ENCODE measurements around the gene GMIP. TPM values are rescaled to one million over a fixed set of nuclear protein-coding genes. Genes with fewer than 3 reads are reported as not detected.

GMIP gene
- total RNA-seq, 1 donor: 48.6 TPM

DNA sequence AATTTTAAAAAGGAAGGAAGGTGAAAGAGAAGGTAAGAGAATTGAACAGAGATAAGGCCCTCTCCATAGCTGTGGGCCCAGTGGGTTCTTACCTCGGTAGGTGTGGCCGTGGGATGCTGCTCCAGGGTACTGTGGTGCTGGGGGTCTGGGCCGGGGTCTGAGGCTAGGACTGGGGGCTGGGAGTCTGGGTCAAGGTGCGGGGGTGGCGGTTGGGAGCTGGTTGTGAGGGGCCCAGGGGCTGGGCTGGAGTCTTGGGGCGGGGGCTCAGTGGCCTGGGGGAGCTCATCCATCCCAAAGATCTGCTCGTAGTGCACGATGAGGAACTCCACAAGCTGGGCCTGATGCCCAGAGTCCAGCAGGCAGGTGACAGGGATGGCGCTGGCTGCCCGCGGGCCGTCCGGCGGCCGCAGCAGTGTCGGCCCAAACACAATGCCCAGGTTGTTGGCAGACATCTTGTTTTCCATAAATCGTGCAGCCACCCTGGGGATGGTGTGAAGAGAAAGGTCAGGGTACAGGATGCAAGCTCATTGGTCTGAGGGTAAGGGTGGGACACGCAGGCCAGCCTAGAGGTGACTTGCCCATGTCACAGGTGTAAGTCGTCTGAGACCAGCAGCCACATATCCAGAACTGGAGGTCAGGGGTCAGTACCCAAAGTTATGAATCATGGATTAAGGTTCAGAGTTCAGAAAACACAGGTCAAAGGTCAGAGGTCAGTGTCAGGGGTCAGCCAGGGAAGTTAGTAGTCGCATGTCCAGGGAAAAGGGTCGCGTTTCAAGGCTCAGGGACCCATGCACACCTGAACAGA is 9.5 kb downstream of the GMIP start:
- H3K27me3 ChIP-seq (ENCODE audit: insufficient read depth, low read length): no peaks in the 10 kb centered on the region
- H3K4me1 ChIP-seq (ENCODE audit: insufficient read depth, low read length): peaks cover 6% of the 10 kb centered on the region
- no peaks in the 10 kb centered on the region for H3K9me3 ChIP-seq (ENCODE audit: low read depth, low read length)
- no peak overlapping the region for H3K4me3 ChIP-seq (ENCODE audit: low read length)

DNA sequence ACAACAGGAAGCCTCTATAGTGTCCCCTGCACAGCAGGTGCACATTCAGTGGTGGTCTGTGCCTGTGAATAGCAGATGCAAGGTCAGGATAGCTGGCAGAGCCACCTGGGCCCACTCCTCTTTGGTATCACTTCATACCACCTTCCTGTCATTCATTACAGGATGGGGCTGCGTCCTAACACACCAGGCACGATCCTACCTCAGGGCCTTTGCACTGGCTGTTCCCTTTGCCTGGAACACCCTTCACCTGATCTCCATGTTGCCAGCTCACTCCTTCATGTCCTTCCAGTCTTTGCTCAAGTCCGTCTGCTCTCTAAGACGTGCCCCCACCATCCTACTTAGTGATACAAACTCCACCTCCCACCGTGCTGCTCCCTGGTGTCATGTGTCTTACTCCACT is 10.8 kb downstream of the GMIP start:
- H3K4me1 ChIP-seq (ENCODE audit: insufficient read depth, low read length): peaks cover 16% of the 10 kb centered on the region
- H3K4me3 ChIP-seq (ENCODE audit: low read length): no peak overlapping the region
- no peaks in the 10 kb centered on the region for H3K9me3 ChIP-seq (ENCODE audit: low read depth, low read length)
- H3K27me3 ChIP-seq (ENCODE audit: insufficient read depth, low read length): no peaks in the 10 kb centered on the region

DNA sequence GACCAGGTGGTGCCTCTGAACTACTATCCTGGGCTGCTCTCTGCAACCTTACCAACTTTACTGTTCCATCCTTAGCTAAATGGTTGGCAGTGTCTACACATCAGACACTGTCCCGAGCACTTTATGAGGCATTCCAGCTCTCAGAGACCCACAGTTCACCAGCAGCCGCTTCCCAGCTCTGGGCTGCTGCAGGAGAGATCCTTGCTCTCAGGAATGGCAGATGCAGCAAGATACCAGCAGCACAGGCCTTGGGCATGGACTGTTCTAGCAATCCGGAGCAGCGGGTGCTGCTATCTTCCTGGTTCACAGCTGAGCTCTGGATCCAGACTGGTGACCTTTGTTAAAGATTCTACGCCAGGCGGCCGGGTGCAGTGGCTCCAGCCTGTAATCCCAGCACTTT is 12.1 kb downstream of the GMIP start:
- no peak overlapping the region for H3K4me3 ChIP-seq (ENCODE audit: low read length)
- no peaks in the 10 kb centered on the region for H3K27me3 ChIP-seq (ENCODE audit: insufficient read depth, low read length)
- no peaks in the 10 kb centered on the region for H3K9me3 ChIP-seq (ENCODE audit: low read depth, low read length)
- peaks cover 29% of the 10 kb centered on the region for H3K4me1 ChIP-seq (ENCODE audit: insufficient read depth, low read length)

DNA sequence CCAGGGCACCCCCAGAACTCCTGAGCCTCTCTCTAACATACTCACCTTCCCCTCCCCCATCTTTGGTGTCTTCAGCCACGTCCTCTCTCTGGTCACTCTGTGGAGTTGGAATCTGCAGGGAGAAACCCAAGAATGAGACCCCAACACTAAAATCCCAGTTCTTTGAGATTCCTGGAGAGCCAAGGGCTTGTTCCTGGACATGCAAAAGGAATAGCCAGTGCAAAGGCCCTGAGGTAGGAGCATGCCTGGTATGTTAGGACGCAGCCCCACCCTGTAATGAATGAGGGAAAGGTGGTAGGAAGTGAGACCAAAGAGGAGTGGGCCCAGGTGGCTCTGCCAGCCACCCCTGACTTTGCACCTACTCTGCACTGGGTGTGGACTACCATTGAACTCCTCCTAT is 13.0 kb downstream of the GMIP start:
- H3K4me1 ChIP-seq (ENCODE audit: insufficient read depth, low read length): peaks cover 30% of the 10 kb centered on the region
- H3K4me3 ChIP-seq (ENCODE audit: low read length): no peak overlapping the region
- no peaks in the 10 kb centered on the region for H3K27me3 ChIP-seq (ENCODE audit: insufficient read depth, low read length)
- no peaks in the 10 kb centered on the region for H3K9me3 ChIP-seq (ENCODE audit: low read depth, low read length)

DNA sequence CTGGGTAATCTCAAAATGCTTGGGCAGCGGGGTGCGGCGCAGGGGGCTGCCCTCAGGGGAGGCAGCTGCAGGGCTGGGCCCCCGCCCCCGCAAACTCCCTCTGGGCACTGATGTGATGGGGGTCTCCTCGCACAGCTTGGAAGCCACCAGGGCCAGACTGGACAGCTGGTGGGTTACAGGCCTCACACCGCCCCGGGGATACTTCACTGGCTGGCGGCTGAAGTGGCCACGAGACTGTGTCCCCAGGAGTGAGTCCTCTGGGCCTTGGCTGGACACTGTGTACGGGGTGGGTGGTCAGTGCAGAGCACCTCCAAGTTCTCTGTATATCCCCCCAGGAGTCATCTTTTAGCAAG is 13.4 kb downstream of the GMIP start:
- Histone ChIP-seq H3K4me3 (ENCODE audit: low read length) (no peak overlapping the region), H3K9me3 (ENCODE audit: low read depth, low read length) (no peaks in the 10 kb centered on the region), H3K27me3 (ENCODE audit: insufficient read depth, low read length) (no peaks in the 10 kb centered on the region), H3K4me1 (ENCODE audit: insufficient read depth, low read length) (peaks cover 30% of the 10 kb centered on the region)

DNA sequence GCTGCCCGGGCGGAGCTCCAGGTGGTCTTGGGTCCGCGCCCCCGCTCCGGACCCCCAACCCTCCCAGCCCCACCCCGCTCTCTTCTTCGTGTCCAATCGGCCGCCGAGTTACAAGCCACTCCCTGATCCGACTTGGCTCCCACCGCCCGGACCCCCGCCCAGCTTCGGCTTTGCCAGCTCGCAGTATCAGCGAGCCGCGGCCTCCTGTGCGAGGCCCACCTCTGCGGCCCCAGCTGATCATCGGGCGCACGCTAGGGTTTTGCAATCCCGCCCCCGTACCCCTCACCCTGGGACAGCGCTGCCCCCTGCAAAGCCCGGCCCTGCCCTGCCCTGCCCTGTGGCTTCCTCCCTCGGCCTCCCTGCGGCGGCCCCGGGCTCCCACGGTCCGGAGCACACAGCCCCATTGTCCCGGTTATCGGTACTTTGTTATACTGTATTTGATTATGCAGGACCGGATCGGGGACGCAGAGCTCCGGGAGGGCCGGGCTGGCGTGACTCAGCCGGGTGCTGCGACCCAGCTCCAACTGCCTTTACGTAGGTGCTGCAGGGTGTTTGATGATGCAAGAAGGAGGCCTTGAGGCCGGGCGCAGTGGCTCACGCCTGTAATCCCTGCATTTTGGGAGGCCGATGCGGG is 14.8 kb downstream of the GMIP start:
- Histone ChIP-seq H3K9me3 (ENCODE audit: low read depth, low read length) (no peaks in the 10 kb centered on the region), H3K4me1 (ENCODE audit: insufficient read depth, low read length) (peaks cover 30% of the 10 kb centered on the region), H3K27me3 (ENCODE audit: insufficient read depth, low read length) (no peaks in the 10 kb centered on the region), H3K4me3 (ENCODE audit: low read length) (peak overlapping the region; percentile 29)

DNA sequence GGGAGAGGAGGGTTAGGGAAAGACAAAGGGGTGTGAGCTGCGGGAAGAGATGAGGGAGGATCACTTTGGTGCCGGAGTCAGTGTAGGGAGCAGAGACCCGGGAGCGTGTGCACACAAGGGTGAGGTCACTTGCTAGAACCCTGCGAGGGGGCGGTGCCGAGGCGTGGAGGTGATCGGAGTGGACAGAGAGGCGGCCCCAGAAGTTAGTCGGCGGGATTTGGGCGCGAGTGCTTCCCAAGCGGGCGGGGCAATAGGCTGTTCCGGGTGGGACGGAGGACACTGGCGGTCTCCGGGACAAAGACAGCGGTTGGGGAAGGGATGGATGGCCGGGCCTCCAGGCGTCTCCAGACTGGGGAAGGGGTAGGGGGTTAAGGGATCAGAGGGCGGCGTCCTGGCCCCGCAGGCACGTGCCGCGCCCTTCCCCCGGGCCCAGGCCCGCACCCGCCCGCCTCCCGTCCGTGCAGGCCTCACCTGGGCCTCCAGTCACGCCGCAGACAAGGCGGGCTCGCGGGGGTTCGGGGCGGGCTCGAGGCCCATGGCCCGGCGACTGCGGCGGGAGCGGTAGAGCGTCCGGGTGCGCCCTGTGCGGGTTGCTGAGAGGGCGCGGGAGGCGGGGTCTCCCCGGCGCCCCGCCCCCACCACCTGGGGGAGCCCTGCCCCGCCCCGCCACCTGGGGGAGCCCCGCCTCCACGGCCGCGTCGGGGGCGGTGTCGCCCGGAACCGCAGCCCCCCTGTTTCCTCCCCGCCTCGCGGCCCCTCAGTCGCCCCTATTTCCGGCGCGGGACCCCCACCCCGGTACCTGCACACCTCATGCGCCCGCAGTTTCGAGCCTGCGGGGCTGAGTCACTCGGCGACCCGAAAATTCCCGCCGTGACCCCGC is 15.6 kb downstream of the GMIP start, which contains the start of gene LPAR2:
TSS of gene LPAR2 (minus strand) at position 600 of the 880 bp plus-strand sequence. CDS start 945 bp downstream, outside the sequence.
- peaks cover 30% of the 10 kb centered on the region for H3K4me1 ChIP-seq (ENCODE audit: insufficient read depth, low read length)
- no peaks in the 10 kb centered on the region for H3K27me3 ChIP-seq (ENCODE audit: insufficient read depth, low read length)
- H3K9me3 ChIP-seq (ENCODE audit: low read depth, low read length): no peaks in the 10 kb centered on the region
- H3K4me3 ChIP-seq (ENCODE audit: low read length): peak within 1 kb of the TSS; percentile 47

DNA sequence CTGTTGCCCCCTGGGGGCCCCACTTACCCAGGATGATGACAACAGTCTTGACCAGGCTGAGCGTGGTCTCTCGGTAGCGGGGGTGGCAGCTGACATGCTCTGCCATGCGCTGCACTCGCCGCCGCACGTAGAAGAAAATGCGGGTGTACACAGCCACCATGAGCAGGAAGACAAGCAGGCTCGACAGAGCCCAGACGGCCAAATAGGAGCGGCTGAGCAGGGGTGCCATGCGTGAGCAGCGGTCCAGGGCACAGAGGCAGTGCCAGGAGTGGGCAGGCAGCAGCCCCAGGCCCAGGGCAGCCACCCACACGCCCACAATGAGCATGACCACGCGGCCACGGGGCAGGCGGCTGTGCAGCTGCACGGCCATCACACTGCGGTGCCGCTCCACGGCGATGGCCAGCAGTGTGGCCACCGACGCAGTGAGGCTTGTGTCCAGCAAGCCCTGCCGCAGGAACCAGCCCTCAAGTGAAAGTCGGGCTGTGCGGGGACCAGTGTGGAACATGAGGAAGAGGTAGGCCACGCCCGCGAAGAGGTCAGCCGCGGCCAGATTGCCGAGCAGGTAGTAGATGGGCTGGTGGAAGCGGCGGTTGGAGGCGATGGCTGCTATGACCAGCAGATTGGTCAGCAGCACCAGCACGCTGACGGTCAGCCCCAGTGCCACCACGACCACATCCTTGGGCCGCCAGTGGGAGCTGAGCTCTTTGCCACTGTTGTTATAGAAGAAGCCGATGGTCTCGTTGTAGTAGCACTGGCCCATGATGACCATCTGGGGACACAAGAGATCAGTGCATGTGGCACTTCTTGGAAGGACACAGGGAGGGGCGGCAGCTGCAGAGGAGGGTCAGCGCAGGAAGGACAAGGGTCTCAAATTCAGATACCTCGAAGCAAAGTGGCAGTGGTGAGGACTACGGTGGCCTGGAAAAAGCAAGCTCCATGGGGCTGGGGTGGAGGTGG is 16.7 kb downstream of the GMIP start:
- Histone ChIP-seq H3K4me3 (ENCODE audit: low read length) (no peak overlapping the region), H3K4me1 (ENCODE audit: insufficient read depth, low read length) (peaks cover 30% of the 10 kb centered on the region), H3K9me3 (ENCODE audit: low read depth, low read length) (no peaks in the 10 kb centered on the region), H3K27me3 (ENCODE audit: insufficient read depth, low read length) (no peaks in the 10 kb centered on the region)

DNA sequence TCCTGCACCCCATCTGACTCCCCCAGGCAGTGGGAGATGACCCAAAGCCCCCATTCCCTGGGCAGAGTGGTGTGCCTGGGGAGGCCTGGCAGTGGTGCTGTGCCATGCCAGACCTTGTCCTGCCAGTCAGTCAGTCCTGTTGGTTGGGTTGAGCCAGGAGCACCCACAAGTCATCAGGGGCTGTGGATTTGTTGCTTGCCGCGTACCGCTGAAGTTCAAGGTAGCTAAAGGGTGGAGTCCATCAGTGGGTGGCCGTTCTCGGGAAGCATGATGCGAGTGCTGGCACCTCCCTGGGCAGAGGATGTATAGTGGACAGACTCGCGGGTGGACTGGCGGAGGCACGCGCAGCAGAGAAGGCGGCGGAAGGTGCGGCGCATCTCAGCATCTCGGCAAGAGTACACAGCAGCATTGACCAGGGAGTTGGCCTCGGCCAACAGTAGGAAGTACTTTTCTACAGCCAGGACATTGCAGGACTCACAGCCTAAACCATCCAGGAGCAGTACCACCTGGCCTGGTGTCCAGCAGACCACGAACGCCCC is 19.4 kb downstream of the GMIP start:
- no peak overlapping the region for H3K4me3 ChIP-seq (ENCODE audit: low read length)
- H3K27me3 ChIP-seq (ENCODE audit: insufficient read depth, low read length): no peaks in the 10 kb centered on the region
- H3K4me1 ChIP-seq (ENCODE audit: insufficient read depth, low read length): peaks cover 30% of the 10 kb centered on the region
- no peaks in the 10 kb centered on the region for H3K9me3 ChIP-seq (ENCODE audit: low read depth, low read length)

DNA sequence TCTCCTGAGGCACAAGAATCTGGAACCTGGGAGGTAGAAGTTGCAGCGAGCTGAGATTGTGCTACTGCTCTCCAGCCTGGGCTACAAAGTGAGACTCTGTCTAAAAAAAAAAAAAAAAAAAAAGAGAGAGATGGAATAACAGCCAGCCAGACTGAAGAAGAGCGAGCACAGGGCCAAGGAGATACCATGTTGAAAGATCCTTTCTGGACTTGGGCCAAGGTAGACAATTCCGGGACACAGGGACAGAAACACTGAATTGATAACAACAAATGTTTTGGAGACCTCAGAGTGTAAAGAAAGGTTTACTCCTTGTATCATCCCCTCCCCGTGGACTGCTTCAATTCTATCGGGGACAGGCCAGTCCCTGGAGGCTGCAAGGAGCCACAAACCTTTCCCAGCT is 20.1 kb downstream of the GMIP start:
- Histone ChIP-seq H3K27me3 (ENCODE audit: insufficient read depth, low read length) (no peaks in the 10 kb centered on the region), H3K4me3 (ENCODE audit: low read length) (no peak overlapping the region), H3K4me1 (ENCODE audit: insufficient read depth, low read length) (peaks cover 27% of the 10 kb centered on the region), H3K9me3 (ENCODE audit: low read depth, low read length) (no peaks in the 10 kb centered on the region)

DNA sequence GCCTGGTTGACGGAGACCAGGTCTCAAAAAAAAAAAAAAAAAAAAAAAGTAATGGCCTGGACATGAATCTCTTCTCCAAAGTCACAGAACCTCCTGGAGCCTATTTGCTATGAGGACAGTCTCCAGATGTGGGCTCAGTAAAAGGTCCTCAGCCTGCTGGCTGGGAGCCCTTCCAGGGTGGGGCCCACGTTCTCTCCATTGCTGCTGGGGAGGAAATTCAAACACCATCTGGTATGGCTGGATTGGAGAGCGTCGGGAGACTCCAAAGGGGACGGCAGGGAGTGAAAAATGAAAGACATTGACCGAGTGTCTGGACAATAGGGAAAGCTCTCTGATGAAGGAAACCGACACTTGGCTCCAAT is 23.6 kb downstream of the GMIP start:
- Histone ChIP-seq H3K4me3 (ENCODE audit: low read length) (no peak overlapping the region), H3K9me3 (ENCODE audit: low read depth, low read length) (no peaks in the 10 kb centered on the region), H3K4me1 (ENCODE audit: insufficient read depth, low read length) (peaks cover 13% of the 10 kb centered on the region), H3K27me3 (ENCODE audit: insufficient read depth, low read length) (no peaks in the 10 kb centered on the region)

DNA sequence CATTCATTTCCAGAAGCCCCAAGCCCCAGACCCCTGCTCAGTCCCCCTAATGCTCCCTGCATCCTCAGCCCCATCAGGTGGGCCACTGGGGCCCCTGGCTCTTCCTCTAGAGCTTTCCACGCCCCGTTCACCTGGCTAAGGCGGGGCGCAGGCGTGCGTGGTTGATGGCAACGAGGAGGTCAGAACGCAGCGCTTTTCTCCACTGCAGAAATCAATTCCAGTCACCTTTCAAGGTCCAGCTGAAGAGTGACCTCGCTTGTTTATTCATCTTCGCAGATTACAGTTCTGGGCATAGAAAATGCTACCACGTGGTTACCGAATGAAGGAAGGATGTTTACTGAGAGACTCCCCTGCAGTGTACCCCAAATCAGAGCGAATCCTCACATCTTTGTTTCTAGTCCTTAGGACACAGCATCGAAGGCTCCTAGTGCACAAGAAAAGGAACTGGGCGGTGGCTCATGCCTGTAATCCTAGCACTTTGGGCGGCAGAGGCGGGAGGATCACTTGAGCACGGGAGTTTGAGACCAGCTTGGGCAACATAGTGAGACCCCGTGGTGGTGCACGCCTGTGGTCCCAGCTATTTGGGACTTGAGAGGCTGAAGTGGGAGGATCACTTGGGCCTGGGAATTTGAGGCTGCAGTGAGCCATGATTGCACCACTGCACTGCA is 24.1 kb downstream of the GMIP start:
- Histone ChIP-seq H3K9me3 (ENCODE audit: low read depth, low read length) (no peaks in the 10 kb centered on the region), H3K27me3 (ENCODE audit: insufficient read depth, low read length) (no peaks in the 10 kb centered on the region), H3K4me3 (ENCODE audit: low read length) (no peak overlapping the region), H3K4me1 (ENCODE audit: insufficient read depth, low read length) (peaks cover 13% of the 10 kb centered on the region)

DNA sequence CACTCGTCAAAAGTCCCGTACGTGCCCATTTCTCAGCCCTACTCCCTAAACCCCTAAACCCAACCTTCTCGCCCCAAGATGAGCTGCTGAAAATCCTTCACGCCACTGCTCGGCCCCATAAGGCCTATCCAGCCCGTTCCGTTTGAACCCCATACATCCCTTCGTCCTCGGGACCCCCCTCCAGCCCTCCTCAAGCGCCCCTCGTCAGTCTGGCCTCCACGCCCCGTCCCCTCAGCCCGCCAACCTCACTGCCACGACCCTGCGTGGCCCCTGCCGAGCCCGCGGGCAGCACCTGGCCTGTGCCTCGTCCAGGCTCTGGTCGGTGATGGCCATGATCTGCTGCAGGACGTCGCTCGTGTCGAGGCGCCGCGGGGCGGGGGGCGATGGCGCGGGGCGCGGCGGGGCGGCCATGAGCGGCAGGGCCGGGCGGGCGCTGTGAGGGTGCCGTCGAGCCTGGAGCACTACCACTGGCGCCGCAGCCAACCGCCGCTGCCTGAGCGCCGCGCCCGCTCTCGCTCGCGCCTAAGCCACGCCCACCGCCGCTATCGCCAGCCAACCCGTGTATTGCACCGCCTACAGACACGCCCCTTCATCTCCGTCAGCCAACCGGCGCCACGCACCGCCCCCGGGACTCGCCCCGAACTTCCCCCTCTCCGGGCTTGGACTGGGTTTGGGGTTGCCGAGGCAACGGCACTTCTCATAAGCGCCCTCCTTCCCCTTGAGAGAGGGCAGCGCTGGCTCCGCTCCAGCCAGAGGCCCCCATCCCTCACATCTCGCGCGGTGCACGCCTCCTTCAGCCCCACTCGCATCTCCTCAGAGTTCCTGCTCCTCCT is 25.0 kb downstream of the GMIP start, which contains the start of gene PBX4:
TSS of gene PBX4 (minus strand) at position 469 of the 833 bp plus-strand sequence. CDS start at position 411, 58 bp downstream.
- Histone ChIP-seq H3K9me3 (ENCODE audit: low read depth, low read length) (no peaks in the 10 kb centered on the region), H3K4me1 (ENCODE audit: insufficient read depth, low read length) (peaks cover 13% of the 10 kb centered on the region), H3K4me3 (ENCODE audit: low read length) (peak within 1 kb of the TSS; percentile 41), H3K27me3 (ENCODE audit: insufficient read depth, low read length) (no peaks in the 10 kb centered on the region)
